ENCODE measurements around the gene CDH10. TPM values are rescaled to one million over a fixed set of nuclear protein-coding genes. Genes with fewer than 3 reads are reported as not detected.

The CDH10 gene
- polyA plus RNA-seq, 2 of the 4 experiments (the other 2 are of a cell fraction): 0.58 to 0.63 TPM

DNA sequence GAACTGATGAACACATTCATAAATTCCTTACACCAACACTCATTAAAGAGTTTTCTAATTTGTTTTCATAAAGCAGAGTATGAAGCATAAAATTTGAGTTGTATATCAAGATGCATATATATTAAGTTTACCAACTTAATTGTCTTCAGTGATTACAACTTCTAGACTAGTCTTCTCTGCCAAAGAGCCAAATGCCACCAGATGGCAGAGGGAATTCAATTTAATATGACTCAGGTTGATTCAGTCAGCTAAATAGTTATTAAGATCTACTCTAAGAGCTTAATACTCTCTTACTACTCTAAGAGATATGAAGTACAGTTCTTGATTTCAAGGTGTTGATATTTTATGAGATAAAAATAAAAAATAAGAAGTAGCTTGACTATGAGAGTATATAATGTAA is 53.4 kb downstream of the CDH10 start (continued):
- TF ChIP-seq CHD2 (IDR thresholded peaks at IDR 0.05; ENCODE audit: low read length, partially characterized antibody): no peak

GRCh38 chr5:24589566-24589965 is 55.2 kb downstream of the CDH10 start:
- FAIRE-seq: no peak

DNA sequence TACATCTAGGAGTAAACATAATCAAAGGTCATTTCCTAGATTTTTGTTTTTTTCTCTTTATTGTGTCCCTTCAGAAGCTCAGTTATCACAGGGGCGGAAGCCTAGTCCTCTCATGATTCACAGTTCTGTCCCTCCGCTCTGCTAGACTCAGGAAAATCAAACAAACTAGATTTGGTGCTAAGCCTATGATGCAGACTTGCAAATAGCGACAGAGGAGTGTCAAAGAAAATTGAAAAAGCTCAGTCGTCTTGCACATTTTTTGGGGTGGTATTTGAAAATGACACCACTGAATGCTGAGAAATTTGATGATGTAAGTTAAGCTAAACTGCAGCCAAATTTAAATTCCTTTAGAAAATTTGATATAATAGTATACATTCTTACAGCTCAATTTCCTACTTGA is 59.0 kb downstream of the CDH10 start:
- Histone ChIP-seq H3K4me1 (no peaks in the 10 kb centered on the region), H3K27ac (no peak overlapping the region), H3K4me2 (no peak overlapping the region), H3K4me3 (no peak overlapping the region), H3K9me3 (no peaks in the 10 kb centered on the region)
- FAIRE-seq (no peak), DNase-seq (ENCODE audit: low read depth in 1 of 2, low spot score in 1 of 2) (no peak), ATAC-seq (no peak)
- ChIA-PET POLR2A (no interaction called here), CTCF (interaction anchor here (0.9 kb wide), 1 partner anchor 135 kb away, joined by 3 read pairs; no protein-coding TSS in a partner anchor)
- 37% methylated on average over 4 of the region's 4 CpGs for WGBS (ENCODE audit: missing lambda C conversion rate)
- TF ChIP-seq NPAS2 (CRISPR knock-in tag; IDR thresholded peaks at IDR 0.05; ENCODE audit: borderline replicate concordance) (no peak), SMC3 (IDR thresholded peaks at IDR 0.05) (no peak), ESRRA (IDR thresholded peaks at IDR 0.05; ENCODE audit: borderline replicate concordance, low read length) (no peak)

More at GRCh38 chr5:24589566-24589965, 55.2 kb downstream of the CDH10 start:
- POLR2A ChIA-PET: no interaction called here
- CTCF ChIA-PET: no interaction called here
- DNase-seq (ENCODE audit: low read depth in 1 of 2, low spot score in 1 of 2) (no peak), ATAC-seq (no peak)
- Histone ChIP-seq H3K4me2 (no peak overlapping the region), H3K4me3 (no peak overlapping the region), H3K9me3 (no peaks in the 10 kb centered on the region), H3K4me1 (no peaks in the 10 kb centered on the region), H3K27ac (no peak overlapping the region)
- no peak for TF ChIP-seq CEBPB (IDR thresholded peaks at IDR 0.05)
- TF ChIP-seq, protein P1, sequence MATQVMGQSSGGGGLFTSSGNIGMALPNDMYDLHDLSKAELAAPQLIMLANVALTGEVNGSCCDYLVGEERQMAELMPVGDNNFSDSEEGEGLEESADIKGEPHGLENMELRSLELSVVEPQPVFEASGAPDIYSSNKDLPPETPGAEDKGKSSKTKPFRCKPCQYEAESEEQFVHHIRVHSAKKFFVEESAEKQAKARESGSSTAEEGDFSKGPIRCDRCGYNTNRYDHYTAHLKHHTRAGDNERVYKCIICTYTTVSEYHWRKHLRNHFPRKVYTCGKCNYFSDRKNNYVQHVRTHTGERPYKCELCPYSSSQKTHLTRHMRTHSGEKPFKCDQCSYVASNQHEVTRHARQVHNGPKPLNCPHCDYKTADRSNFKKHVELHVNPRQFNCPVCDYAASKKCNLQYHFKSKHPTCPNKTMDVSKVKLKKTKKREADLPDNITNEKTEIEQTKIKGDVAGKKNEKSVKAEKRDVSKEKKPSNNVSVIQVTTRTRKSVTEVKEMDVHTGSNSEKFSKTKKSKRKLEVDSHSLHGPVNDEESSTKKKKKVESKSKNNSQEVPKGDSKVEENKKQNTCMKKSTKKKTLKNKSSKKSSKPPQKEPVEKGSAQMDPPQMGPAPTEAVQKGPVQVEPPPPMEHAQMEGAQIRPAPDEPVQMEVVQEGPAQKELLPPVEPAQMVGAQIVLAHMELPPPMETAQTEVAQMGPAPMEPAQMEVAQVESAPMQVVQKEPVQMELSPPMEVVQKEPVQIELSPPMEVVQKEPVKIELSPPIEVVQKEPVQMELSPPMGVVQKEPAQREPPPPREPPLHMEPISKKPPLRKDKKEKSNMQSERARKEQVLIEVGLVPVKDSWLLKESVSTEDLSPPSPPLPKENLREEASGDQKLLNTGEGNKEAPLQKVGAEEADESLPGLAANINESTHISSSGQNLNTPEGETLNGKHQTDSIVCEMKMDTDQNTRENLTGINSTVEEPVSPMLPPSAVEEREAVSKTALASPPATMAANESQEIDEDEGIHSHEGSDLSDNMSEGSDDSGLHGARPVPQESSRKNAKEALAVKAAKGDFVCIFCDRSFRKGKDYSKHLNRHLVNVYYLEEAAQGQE (IDR thresholded peaks at IDR 0.05): no peak
- TF ChIP-seq RCOR1 (IDR thresholded peaks at IDR 0.05; ENCODE audit: low read depth, low read length): no peak
- no peak for TF ChIP-seq ZNF302 (CRISPR knock-in tag; IDR thresholded peaks at IDR 0.05)
- no peak for TF ChIP-seq MYC (IDR thresholded peaks at IDR 0.05; ENCODE audit: borderline replicate concordance, low read length)
- TF ChIP-seq CHD4 (IDR thresholded peaks at IDR 0.05; ENCODE audit: borderline replicate concordance): no peak
- no peak for TF ChIP-seq CBX8 (IDR thresholded peaks at IDR 0.05)
- 21% methylated on average over 3 of the region's 3 CpGs for WGBS (ENCODE audit: missing lambda C conversion rate)

- TF ChIP-seq EHF (CRISPR knock-in tag; IDR thresholded peaks at IDR 0.05) (no peak), TP53 (CRISPR knock-in tag; IDR thresholded peaks at IDR 0.05) (no peak), ESRRA (IDR thresholded peaks at IDR 0.05; ENCODE audit: borderline replicate concordance, low read length) (no peak), ZNF302 (CRISPR knock-in tag; IDR thresholded peaks at IDR 0.05) (no peak), BHLHE40 (IDR thresholded peaks at IDR 0.05; ENCODE audit: low read depth, low read length) (no peak), RARB (CRISPR knock-in tag; IDR thresholded peaks at IDR 0.05) (no peak), HMGXB4 (CRISPR knock-in tag; IDR thresholded peaks at IDR 0.05; ENCODE audit: borderline replicate concordance) (no peak), ZSCAN20 (CRISPR knock-in tag; IDR thresholded peaks at IDR 0.05) (no peak), HDAC2 (IDR thresholded peaks at IDR 0.05) (no peak), RNF2 (IDR thresholded peaks at IDR 0.05; ENCODE audit: borderline replicate concordance, low read depth) (no peak), HOXA7 (CRISPR knock-in tag; IDR thresholded peaks at IDR 0.05) (no peak), NFE2L2 (conservative IDR thresholded peaks at IDR 0.05; ENCODE audit: low read length) (no peak), HOXB13 (CRISPR knock-in tag; IDR thresholded peaks at IDR 0.05; ENCODE audit: low read depth) (no peak), FOXS1 (CRISPR knock-in tag; IDR thresholded peaks at IDR 0.05) (no peak), BCL3 (IDR thresholded peaks at IDR 0.05) (no peak), ZFP36 (IDR thresholded peaks at IDR 0.05; ENCODE audit: borderline replicate concordance, partially characterized antibody) (no peak)
- TF ChIP-seq, protein P2, sequence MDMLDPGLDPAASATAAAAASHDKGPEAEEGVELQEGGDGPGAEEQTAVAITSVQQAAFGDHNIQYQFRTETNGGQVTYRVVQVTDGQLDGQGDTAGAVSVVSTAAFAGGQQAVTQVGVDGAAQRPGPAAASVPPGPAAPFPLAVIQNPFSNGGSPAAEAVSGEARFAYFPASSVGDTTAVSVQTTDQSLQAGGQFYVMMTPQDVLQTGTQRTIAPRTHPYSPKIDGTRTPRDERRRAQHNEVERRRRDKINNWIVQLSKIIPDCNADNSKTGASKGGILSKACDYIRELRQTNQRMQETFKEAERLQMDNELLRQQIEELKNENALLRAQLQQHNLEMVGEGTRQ (IDR thresholded peaks at IDR 0.05): no peak
- no peak for FAIRE-seq
- Histone ChIP-seq H3K4me3 (no peak overlapping the region), H3K9me3 (no peaks in the 10 kb centered on the region), H3K27ac (no peak overlapping the region), H3K4me2 (no peak overlapping the region), H3K4me1 (no peaks in the 10 kb centered on the region)
- no peak for DNase-seq (ENCODE audit: low read depth in 1 of 2, low spot score in 1 of 2)
- ChIA-PET POLR2A (no interaction called here), CTCF (no interaction called here)
- no peak for ATAC-seq
Observed at GRCh38 chr5:24571302-24571701, 73.5 kb downstream of the CDH10 start.

All from A549 (cell line).